ENCODE measurements around the gene PPARG. TPM values are rescaled to one million over a fixed set of nuclear protein-coding genes. Genes with fewer than 3 reads are reported as not detected.
"Not testable (repeated sequence)": the region's sequence is repeated elsewhere in the genome, so short reads cannot be mapped to it uniquely, and the experiment has no call there.

The PPARG gene
- total and polyA plus RNA-seq, 2 experiments from 2014 or later: 0.15 to 0.42 TPM

- TF ChIP-seq ZNF462 (CRISPR knock-in tag; IDR thresholded peaks at IDR 0.05) (no peak), ETS1 (IDR thresholded peaks at IDR 0.05) (no peak), EZH2 (IDR thresholded peaks at IDR 0.05; ENCODE audit: low read depth, unreplicated experiment) (no peak), ZNF331 (CRISPR knock-in tag; IDR thresholded peaks at IDR 0.05; ENCODE audit: low read depth) (no peak)
Measured at GRCh38 chr3:12384451-12385233, 95.8 kb downstream of the PPARG start (continued).

- not testable (repeated sequence) for DNase-seq (ENCODE audit: low spot score); H3F3A ChIP-seq (replicated peaks; ENCODE audit: low read depth); H3K27ac ChIP-seq (ENCODE audit: low read depth); H3K27ac Mint-ChIP-seq; H2AFZ ChIP-seq; H3K4me3 Mint-ChIP-seq; H3K36me3 Mint-ChIP-seq (ENCODE audit: low read depth); H3K9me3 Mint-ChIP-seq; H3K36me3 ChIP-seq (ENCODE audit: insufficient read depth); H3K27me3 ChIP-seq (ENCODE audit: insufficient read depth); H4K20me1 ChIP-seq (replicated peaks; ENCODE audit: insufficient read depth); H3K9me2 ChIP-seq (ENCODE audit: insufficient read depth); H3K4me1 ChIP-seq (ENCODE audit: insufficient read depth); ATAC-seq; H3K79me2 ChIP-seq (replicated peaks; ENCODE audit: insufficient read depth); H3K27me3 Mint-ChIP-seq (ENCODE audit: insufficient read depth, low read depth, poor library complexity); H3K4me2 ChIP-seq; H3K4me3 ChIP-seq; H3K4me1 Mint-ChIP-seq
Measured at GRCh38 chr3:12386514-12387291, 97.8 kb downstream of the PPARG start.
